ENCODE data around the gene PPP1R18.

- TF ChIP-seq POLR2A (IDR thresholded peaks at IDR 0.05) (no peak), CTCF (IDR thresholded peaks at IDR 0.05) (no peak)
Measured at GRCh38 chr6:30689022-30689865, 2.8 kb upstream of the PPP1R18 start.

All from body of pancreas (tissue), 4 donors.